GM18499 (cell line): Measurements from ENCODE around the gene ALDH3B2.

Experiments
- ATAC-seq: cut with Tn5 transposase; IDR thresholded peaks from one replicate; pipeline ENCODE4 v1.9.1; 2021; ENCODE audit warnings: moderate number of reproducible peaks; ENCODE audit not compliant: insufficient read depth, unreplicated experiment

The ALDH3B2 gene

DNA sequence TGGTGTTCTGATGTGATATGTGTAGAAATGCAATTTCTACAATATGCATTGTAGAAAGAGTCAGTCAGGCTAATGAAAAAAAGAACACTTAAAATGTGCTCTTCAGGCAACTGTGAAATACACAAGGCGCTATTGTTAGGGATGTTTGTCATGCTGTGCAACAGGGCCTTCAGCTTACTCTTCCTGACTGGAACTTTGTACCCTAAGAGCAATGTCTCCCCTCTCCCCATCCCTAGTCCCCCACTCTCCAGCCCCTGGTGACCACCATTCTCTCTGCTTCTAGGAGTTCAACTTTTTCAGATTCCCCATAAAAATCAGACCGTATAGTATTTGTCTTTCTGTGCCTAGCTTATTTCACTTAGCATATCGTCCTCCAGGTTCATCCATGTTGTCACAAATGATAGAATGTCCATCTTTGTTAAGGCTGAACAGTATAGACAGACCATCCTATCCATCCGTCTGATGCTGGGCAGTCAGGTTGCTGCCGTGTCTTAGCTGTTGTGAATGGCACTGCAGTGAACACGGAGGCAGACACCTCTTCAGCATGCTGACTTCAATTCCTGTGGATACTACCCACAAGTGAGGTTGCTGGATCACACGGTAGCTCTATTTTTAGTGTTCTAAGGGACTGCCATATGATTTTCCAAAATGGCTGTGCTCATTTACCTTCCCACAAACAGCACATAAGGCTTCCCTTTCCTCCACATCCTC is 57.0 kb downstream of the ALDH3B2 start:
- ATAC-seq = no peak

- ATAC-seq = no peak
Observed at GRCh38 chr11:67616431-67617242, 57.8 kb downstream of the ALDH3B2 start.

DNA sequence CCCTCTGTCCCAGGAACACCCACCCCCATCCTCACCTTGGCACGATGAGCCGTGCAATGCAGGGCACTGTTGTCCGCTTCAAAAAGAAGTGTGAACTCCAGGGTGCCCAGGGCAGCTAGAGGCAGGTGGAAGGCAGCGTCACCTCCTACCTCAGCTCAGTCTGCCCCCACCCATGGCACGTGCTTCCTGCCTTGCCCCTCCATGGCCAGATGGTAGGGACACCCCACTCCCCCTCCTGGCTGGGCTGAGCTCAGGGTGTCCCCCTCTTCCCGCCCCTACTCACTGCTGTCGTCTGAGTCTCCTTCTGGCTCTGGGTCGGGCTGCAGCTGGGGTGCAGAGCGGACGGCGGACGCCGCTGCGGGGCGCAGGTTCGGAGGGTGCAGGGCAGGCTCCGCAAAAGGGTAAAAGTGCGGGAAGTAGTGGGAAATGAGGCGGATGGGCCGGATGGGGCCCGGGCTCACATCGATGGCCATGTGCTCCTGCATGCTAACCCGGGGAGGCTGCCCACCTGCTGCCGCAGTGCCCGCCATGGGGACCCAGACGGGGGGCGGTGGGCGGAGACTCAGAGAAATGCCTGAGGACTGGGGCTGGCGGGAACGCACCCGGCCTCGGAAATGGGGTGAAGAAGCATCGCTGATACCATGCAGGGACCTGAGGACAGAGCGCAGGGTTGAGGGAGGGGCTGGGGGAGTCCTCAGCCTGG is 58.5 kb downstream of the ALDH3B2 start:
- no peak for ATAC-seq

DNA sequence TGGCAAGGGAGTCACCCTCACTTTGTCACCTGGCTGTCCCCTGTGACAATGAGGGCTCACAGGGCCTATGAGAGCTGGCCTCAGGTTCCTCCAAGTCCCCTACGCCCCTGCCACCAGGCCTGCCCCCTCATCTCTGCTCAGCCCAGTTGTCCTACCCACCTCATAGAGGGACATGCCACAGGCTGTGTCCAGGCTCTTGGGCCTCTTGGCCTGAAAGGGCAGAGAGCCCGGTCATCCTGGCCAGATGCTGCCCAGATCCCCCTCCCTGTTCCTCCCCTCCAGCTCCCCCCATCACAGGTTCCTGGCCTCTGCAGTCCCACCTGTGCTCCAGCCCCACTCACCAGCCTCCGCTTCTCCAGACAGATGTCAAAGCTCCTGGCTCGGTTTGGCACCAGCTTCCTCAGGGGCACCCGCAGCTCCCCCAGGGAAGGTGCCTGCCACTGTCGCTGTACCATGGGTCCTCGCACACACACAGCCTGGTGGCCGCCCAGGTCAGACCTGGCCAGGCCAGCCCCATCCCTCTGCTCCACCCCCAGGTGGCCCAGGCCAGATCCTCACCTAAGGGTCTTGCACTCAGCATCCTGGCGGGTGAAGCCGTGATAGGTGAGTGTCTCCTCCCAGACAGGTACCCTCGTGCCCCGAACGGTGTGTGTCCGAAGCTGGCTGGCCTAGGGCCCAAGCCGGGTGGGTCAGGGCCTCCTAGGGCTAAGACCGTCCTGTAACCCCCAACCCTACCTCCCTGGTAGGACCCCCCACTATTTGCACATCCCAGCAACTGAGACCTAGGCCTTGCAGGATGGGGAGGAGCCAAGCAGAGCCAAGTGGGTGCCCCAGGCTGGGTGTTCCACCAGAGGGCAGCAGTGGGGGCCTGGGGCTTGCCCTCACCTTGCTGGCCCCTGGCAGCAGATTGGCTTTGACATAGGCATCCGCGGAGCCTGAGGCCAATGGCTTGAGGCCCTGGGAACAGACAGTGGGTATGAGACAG is 59.4 kb downstream of the ALDH3B2 start:
- no peak for ATAC-seq

DNA sequence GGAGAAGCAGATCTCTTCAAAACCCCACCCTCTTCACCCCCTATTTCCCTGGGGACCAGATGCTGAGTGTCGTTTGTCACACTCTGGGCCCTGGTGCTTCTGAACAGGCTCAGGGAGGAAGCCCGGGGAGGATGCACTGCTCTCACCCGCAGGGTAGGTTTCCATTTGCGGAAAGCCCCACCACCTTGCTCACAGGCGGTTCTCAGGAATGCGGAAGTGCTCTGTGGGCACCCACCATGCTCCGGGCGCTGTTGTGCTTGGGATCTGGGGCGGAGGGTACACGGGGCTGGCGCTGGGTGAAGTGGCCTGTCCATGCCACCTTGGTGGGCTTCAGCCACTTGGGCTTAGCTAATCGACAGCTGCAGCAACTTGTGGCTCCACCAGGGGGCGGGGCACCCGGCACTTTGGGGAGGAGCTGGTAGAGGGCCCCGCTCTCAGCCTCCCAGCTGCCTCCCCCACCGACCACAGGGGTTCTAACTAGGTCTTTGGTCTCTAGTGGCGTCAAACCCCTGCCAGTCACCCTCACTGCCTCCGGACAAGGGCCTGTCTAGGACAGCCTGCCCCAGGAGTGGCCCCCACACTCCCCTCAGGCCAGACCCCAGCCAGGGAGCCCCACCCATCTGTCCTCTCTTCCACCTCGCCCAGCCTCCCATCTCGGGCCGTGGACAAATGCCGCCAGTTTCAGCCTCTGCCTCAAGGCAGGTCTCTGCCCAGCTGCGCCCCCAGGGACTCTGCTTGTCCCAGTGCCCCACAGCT is 60.3 kb downstream of the ALDH3B2 start:
- peak; percentile 61 for ATAC-seq

DNA sequence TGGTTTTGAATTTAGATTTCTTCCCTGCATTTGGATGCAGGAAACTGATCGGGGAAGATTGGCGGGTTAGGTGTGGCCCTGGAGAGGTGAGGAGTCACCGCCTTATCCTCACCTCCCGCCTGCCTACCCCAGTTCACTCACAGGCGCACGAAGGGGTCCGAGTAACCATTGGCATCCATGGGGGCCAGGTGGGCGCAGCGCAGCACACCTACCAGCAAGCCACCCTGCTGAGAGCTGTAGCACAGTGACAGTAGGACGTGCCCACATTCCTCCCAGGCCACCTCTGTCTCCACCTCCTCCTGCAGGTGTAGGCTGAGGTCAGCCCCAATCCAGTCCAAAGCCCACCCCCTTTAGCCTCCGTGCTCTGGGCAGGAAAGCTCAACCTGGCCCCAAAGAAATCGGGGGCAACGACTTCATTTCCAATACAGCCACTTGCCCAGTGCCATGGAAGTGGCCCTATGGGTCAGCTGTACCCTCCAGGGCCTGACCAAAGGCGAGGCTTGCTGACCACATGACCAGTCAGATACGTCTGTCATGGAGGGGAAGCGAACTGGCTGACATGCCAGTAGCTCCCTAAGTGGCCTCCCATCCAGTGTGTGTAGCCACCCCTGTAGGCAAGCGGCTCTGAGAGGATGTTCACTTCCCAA is 61.0 kb downstream of the ALDH3B2 start:
- ATAC-seq = no peak

DNA sequence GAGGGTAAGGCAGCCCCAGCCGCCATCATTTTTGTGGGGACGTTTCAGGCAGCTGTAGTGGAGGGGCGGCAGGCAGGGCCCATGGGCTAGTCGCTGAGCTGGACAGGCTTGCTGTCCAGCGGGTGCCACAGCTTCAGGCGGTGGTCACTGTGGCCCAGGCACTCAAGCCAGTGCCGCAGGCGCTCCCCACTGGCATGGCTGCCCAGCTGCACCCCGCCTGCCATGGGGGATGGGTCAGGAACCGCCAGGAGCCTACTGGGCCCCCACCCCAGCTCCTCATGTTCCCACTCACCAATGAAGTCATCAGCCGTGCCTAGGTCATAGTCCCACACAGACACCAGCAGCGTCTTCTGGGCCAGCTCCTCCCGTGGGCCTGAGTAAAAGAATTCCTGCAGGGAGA is 61.7 kb downstream of the ALDH3B2 start:
- ATAC-seq = no peak
